ENCODE data around the gene ATG10.
A peak's percentile ranks its signal among the peaks of the same experiment; 100 is the strongest.
"Not testable (repeated sequence)": the region's sequence is repeated elsewhere in the genome, so short reads cannot be mapped to it uniquely, and the experiment has no call there.

The ATG10 gene

GRCh38 chr5:81971712-81972491 is at the start of gene ATG10:
ATG10 (plus strand) TSS chr5:81972023; CDS start chr5:81987571, 15,548 bp downstream.
- peak; percentile 83 to 84 for DNase-seq (ENCODE audit: low read depth in 2 of 2)

- no peak for DNase-seq (ENCODE audit: low read depth in 2 of 2)
Measured at GRCh38 chr5:81922854-81923279, 49.0 kb upstream of the ATG10 start.

GRCh38 chr5:81924442-81924841 is 47.4 kb upstream of the ATG10 start:
- DNase-seq (ENCODE audit: low read depth in 2 of 2) = no peak

- DNase-seq (ENCODE audit: low read depth in 2 of 2) = no peak
Measured at GRCh38 chr5:81925009-81925408, 46.8 kb upstream of the ATG10 start.

GRCh38 chr5:81925981-81926380 is 45.8 kb upstream of the ATG10 start:
- DNase-seq (ENCODE audit: low read depth in 2 of 2) = no peak

- DNase-seq (ENCODE audit: low read depth in 2 of 2) = no peak
Measured at GRCh38 chr5:81936066-81936465, 35.8 kb upstream of the ATG10 start.

- no peak for DNase-seq (ENCODE audit: low read depth in 2 of 2)
Measured at GRCh38 chr5:81936750-81937149, 35.1 kb upstream of the ATG10 start.

- DNase-seq (ENCODE audit: low read depth in 2 of 2) = no peak
Measured at GRCh38 chr5:81942746-81943145, 29.1 kb upstream of the ATG10 start.

GRCh38 chr5:81948349-81948748 is 23.5 kb upstream of the ATG10 start:
- DNase-seq (ENCODE audit: low read depth in 2 of 2) = no peak

- no peak for DNase-seq (ENCODE audit: low read depth in 2 of 2)
Measured at GRCh38 chr5:81949462-81949861, 22.4 kb upstream of the ATG10 start.

- DNase-seq (ENCODE audit: low read depth in 2 of 2) = no peak
Measured at GRCh38 chr5:81950996-81951395, 20.8 kb upstream of the ATG10 start.

GRCh38 chr5:81954796-81955195 is 17.0 kb upstream of the ATG10 start:
- DNase-seq (ENCODE audit: low read depth in 2 of 2) = not testable (repeated sequence)

GRCh38 chr5:81958129-81958528 is 13.7 kb upstream of the ATG10 start:
- DNase-seq (ENCODE audit: low read depth in 2 of 2) = not testable (repeated sequence)

- DNase-seq (ENCODE audit: low read depth in 2 of 2) = no peak
Measured at GRCh38 chr5:81961651-81962440, 10.0 kb upstream of the ATG10 start.

GRCh38 chr5:81963544-81963943 is 8.3 kb upstream of the ATG10 start:
- no peak for DNase-seq (ENCODE audit: low read depth in 2 of 2)

GRCh38 chr5:81965524-81965923 is 6.3 kb upstream of the ATG10 start:
- DNase-seq (ENCODE audit: low read depth in 2 of 2) = no peak

GRCh38 chr5:81969226-81969625 is 2.6 kb upstream of the ATG10 start:
- no peak for DNase-seq (ENCODE audit: low read depth in 2 of 2)

GRCh38 chr5:81969912-81970311 is 1.9 kb upstream of the ATG10 start:
- DNase-seq (ENCODE audit: low read depth in 2 of 2) = no peak

- no peak for DNase-seq (ENCODE audit: low read depth in 2 of 2)
Measured at GRCh38 chr5:81971111-81971711, 612 bp upstream of the ATG10 start.

- no peak for DNase-seq (ENCODE audit: low read depth in 2 of 2)
Measured at GRCh38 chr5:81972492-81972783, 615 bp downstream of the ATG10 start.

- DNase-seq (ENCODE audit: low read depth in 2 of 2) = no peak
Measured at GRCh38 chr5:81980160-81980559, 8.3 kb downstream of the ATG10 start.

GRCh38 chr5:81980598-81981260 is 8.9 kb downstream of the ATG10 start:
- no peak for DNase-seq (ENCODE audit: low read depth in 2 of 2)
